Measurements from ENCODE around the gene PALLD. TPM values are rescaled to one million over a fixed set of nuclear protein-coding genes. Genes with fewer than 3 reads are reported as not detected.

The PALLD gene
- total RNA-seq, 2 donors from 2014 or later = 72.1 to 195 TPM

DNA sequence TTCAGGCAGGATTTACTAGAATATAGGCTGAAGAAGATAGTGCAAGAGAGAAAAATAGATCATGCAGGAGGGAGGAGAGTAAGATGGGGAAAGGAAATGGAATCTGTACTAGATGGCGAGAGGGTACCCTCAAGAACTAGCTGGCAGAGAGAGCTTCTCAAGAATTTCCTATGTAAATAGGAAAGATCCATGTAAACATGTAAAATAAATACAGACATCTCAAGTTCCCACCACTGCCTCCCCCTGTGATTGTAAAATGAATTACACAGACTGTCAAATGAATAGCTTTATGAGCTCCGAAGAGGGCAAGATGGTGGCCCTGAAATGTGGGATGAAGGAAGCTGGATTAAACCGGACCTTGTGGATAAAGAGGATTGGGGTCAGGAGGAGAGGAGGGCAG, 178.0 kb downstream of the PALLD start:
- Histone ChIP-seq H3K9me3 (no peaks in the 10 kb centered on the region), H3K27me3 (no peaks in the 10 kb centered on the region), H3K27ac (no peak overlapping the region), H3K36me3 (no peaks in the 10 kb centered on the region), H3K9ac (ENCODE audit: low read depth in 2 of 2, low read length in 2 of 2) (no peak overlapping the region), H3K4me3 (no peak overlapping the region), H3K4me1 (no peaks in the 10 kb centered on the region)
- no peak for TF ChIP-seq CTCF (IDR thresholded peaks at IDR 0.05)
- intact Hi-C loops (cut with DNase I) = loop anchor here (10.0 kb wide), 1 partner anchor 90 kb away; no protein-coding TSS in a partner anchor
- no peak for DNase-seq

DNA sequence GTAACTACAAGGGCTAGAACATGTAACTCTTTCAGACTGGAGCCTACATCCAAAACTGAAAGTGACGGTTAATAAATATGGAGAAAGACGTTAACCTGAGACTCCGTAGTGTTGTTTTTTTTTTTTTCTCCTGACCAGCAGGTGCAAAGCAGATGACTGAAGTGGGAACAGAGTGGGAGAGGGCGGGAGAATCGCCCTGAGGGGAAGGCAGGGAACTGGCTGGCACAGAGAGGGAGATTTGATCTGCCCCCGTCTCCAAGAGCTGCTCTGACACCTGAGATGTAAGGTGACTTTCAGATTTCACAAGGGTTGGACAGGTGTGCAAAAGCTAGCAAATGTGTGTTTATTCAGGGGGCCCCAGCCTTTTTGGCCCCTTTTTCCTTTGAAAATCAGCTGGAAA, 180.2 kb downstream of the PALLD start:
- no peak overlapping the region for H3K4me3 ChIP-seq
- TF ChIP-seq CTCF (IDR thresholded peaks at IDR 0.05) = no peak
- no peaks in the 10 kb centered on the region for H3K4me1 ChIP-seq
- intact Hi-C loops (cut with DNase I) = loop anchor here (10.0 kb wide), 1 partner anchor 92 kb away; no protein-coding TSS in a partner anchor
- H3K36me3 ChIP-seq = no peaks in the 10 kb centered on the region
- no peak overlapping the region for H3K9ac ChIP-seq (ENCODE audit: low read depth in 2 of 2, low read length in 2 of 2)
- no peaks in the 10 kb centered on the region for H3K27me3 ChIP-seq
- H3K27ac ChIP-seq = no peak overlapping the region
- no peak for DNase-seq
- H3K9me3 ChIP-seq = no peaks in the 10 kb centered on the region

DNA sequence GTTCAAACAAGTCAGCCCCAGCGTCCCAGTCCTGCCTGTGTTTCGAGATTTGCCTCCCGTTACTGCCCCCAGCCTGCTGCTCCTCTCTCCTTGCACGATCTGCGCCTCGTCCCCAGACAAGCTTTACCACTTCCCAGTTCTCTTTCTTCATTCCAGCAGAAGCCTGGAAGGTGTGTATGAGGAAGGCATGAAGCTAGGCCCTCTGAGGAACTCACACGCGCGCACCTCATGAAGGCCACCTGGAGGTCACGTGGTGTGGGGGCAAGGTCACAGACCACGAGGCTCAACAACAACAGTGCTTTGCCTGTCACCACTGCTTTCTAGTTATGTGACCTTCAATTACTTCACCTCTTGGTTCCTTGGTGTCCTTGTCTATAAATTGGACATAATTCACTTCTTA, 181.0 kb downstream of the PALLD start:
- intact Hi-C loops (cut with DNase I) = loop anchor here (10.0 kb wide), 1 partner anchor 93 kb away; no protein-coding TSS in a partner anchor
- Histone ChIP-seq H3K9me3 (no peaks in the 10 kb centered on the region), H3K36me3 (no peaks in the 10 kb centered on the region), H3K27ac (no peak overlapping the region), H3K4me3 (no peak overlapping the region), H3K4me1 (no peaks in the 10 kb centered on the region), H3K27me3 (no peaks in the 10 kb centered on the region), H3K9ac (ENCODE audit: low read depth in 2 of 2, low read length in 2 of 2) (no peak overlapping the region)
- TF ChIP-seq CTCF (IDR thresholded peaks at IDR 0.05) = no peak
- DNase-seq = no peak

- Histone ChIP-seq H3K27ac (no peak overlapping the region), H3K9me3 (no peaks in the 10 kb centered on the region), H3K4me1 (no peaks in the 10 kb centered on the region), H3K9ac (ENCODE audit: low read depth in 2 of 2, low read length in 2 of 2) (no peak overlapping the region), H3K4me3 (no peak overlapping the region), H3K36me3 (no peaks in the 10 kb centered on the region), H3K27me3 (no peaks in the 10 kb centered on the region)
- no peak for DNase-seq
- intact Hi-C loops (cut with DNase I) = loop anchor here (10.0 kb wide), 1 partner anchor 94 kb away; no protein-coding TSS in a partner anchor
- TF ChIP-seq CTCF (IDR thresholded peaks at IDR 0.05) = no peak
Measured at GRCh38 chr4:168678751-168679366, 182.0 kb downstream of the PALLD start.

DNA sequence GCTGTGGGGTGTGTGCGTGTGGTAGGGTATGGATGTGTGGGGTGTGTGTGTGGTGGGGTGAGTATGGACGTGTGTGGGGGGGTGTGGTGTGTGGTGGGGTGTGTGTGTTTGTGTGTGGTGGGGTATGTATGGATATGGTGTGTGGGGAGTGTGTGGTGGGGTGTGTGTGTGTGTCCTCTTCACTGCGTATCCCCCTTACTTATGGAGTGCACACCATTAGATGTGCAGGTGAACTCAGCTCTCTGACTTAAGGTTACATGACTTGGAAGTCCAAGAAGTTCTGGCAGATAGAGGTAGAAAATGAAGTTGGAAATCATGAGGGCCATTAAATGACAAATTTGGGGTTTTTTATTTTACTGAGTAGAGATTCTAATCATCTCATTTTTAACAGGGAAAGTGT, 182.5 kb downstream of the PALLD start:
- H3K27me3 ChIP-seq = no peaks in the 10 kb centered on the region
- H3K9me3 ChIP-seq = no peaks in the 10 kb centered on the region
- intact Hi-C loops (cut with DNase I) = loop anchor here (10.0 kb wide), 1 partner anchor 95 kb away; no protein-coding TSS in a partner anchor
- no peaks in the 10 kb centered on the region for H3K4me1 ChIP-seq
- no peaks in the 10 kb centered on the region for H3K36me3 ChIP-seq
- TF ChIP-seq CTCF (IDR thresholded peaks at IDR 0.05) = no peak
- H3K4me3 ChIP-seq = no peak overlapping the region
- no peak overlapping the region for H3K9ac ChIP-seq (ENCODE audit: low read depth in 2 of 2, low read length in 2 of 2)
- no peak overlapping the region for H3K27ac ChIP-seq
- no peak for DNase-seq

Data from colonic mucosa (tissue), 4 donors.